Stomach (tissue), 9 donors: ENCODE data around the gene NGRN. TPM values are rescaled to one million over a fixed set of nuclear protein-coding genes. Genes with fewer than 3 reads are reported as not detected.
A peak's percentile ranks its signal among the peaks of the same experiment; 100 is the strongest.

Experiments used
- DNase-seq, 2 donors: peaks; one replicate each; pipeline versions ENCODE4 v3.0.0 to v3.0.0-alpha.2; 2013 to 2019
- H3K27ac ChIP-seq, 5 donors: fragments of 200-600 bp in 4 of 5; sonication (generic) in 4 of 5; one replicate each; pipeline ENCODE4 v1.5.1; 2013 to 2019; ENCODE audit warnings: mild to moderate bottlenecking in 1 of 5, moderate library complexity in 1 of 5
- H3K27me3 ChIP-seq, 3 donors: fragments of 200-600 bp; sonication (generic); one replicate each; pipeline ENCODE4 v1.5.1; 2017 to 2019; ENCODE audit warnings: mixed run types in 1 of 3
- H3K36me3 ChIP-seq, 4 donors: fragments of 200-600 bp; sonication (generic); 1 replicate in 3 of 4; 2 replicates in 1 of 4; pipeline ENCODE4 v1.5.1; 2016 to 2019
- H3K4me1 ChIP-seq, 4 donors: fragments of 200-600 bp; sonication (generic); one replicate each; pipeline ENCODE4 v1.5.1; 2016 to 2019
- H3K4me3 ChIP-seq, 4 donors: fragments of 200-600 bp; sonication (generic) in 3 of 4; one replicate each; pipeline ENCODE4 v1.5.1; 2016 to 2019; ENCODE audit warnings: mild to moderate bottlenecking in 1 of 4
- H3K9me3 ChIP-seq, 4 donors: fragments of 200-600 bp; sonication (generic); one replicate each; pipeline ENCODE4 v1.5.1; 2016 to 2019
- EP300 ChIP-seq: sonication (generic); formaldehyde crosslinking; IDR thresholded peaks from one replicate; pipeline ENCODE4 v1.6.1; 2017; ENCODE audit warnings: antibody characterized with exemption
- POLR2A ChIP-seq, 4 donors: fragments of 450-650 bp; IDR thresholded peaks; one replicate each; pipeline ENCODE4 v1.6.1; 2016; ENCODE audit warnings: antibody characterized with exemption in 4 of 4, control low read depth in 2 of 4, mild to moderate bottlenecking in 1 of 4, moderate library complexity in 1 of 4
- POLR2AphosphoS5 ChIP-seq, 3 donors: sonication (generic); formaldehyde crosslinking; IDR thresholded peaks; one replicate each; pipeline ENCODE4 v1.6.1; 2016; ENCODE audit warnings: antibody characterized with exemption in 3 of 3
- WGBS, 5 donors: extraction: QIAGEN DNeasy Blood & Tissue Kit in 3 of 5; methylation state at CpG; one replicate each; pipeline versions ENCODE4 v1.1.5 to v1.1.7; 2013 to 2018; 5-methylcytosine and 5-hydroxymethylcytosine counted together
- intact Hi-C: fragments of 100-400 bp; cut with DNase I; formaldehyde crosslinking; loops from one replicate; pipeline ENCODE4 v1.15.1; 2023; ENCODE audit warnings: low total_unique reads
- polyA plus RNA-seq, 3 donors: library from polyadenylated mRNA; stranded (reverse); fragments of 200-250 nt; gene quantifications; one replicate each; pipeline ENCODE4 v1.2.3, GENCODE V29; 2013
- total RNA-seq, 5 donors: library from RNA; depleted of rRNA; stranded (reverse); fragments of >200 nt; gene quantifications; one replicate each; pipeline versions ENCODE4 v1.1.0 to v1.2.3, GENCODE V29; 2014 to 2016
- TF ChIP-seq, protein P1 (sequence below), 7 experiments: fragments of 450-650 bp in 4 of 7; fragments of 200-600 bp in 3 of 7; sonication (generic) in 3 of 7; IDR thresholded peaks; one replicate each; pipeline ENCODE4 v1.5.1; 2016 to 2019; ENCODE audit warnings: antibody characterized with exemption in 7 of 7, control low read depth in 2 of 7, mild to moderate bottlenecking in 1 of 7
- donor health status: healthy with polysubstance abuse.
- donor health status: Bipolar disorder and iron deficiency.
- donor health status: healthy.

The NGRN gene
- total and polyA plus RNA-seq, 8 donors, result 24.0 to 97.4 (median 59.7) TPM

DNA sequence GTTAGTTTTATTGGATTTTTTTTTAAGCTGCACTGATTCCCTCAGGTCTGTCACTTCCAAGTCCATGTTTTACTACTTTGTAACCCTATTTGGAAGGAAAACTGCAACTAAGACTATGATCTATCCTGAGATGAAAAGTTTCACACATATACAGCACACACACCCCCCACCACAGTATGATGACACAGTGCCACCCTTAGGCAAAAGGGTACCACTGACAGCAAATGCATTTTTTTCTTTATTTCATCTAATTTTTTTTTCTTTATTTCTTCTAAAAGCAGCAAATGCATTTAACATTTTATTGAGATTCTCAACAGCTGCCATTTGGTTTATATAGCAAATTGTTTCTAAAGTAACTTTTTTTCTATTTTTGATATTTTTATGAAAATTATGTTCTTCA, 21.2 kb downstream of the NGRN start:
- no peak overlapping the region for H3K4me3 ChIP-seq
- intact Hi-C loops, result no loop called here
- H3K9me3 ChIP-seq, result no peaks in the 10 kb centered on the region
- TF ChIP-seq EP300, result no peak
- TF ChIP-seq, protein P1, sequence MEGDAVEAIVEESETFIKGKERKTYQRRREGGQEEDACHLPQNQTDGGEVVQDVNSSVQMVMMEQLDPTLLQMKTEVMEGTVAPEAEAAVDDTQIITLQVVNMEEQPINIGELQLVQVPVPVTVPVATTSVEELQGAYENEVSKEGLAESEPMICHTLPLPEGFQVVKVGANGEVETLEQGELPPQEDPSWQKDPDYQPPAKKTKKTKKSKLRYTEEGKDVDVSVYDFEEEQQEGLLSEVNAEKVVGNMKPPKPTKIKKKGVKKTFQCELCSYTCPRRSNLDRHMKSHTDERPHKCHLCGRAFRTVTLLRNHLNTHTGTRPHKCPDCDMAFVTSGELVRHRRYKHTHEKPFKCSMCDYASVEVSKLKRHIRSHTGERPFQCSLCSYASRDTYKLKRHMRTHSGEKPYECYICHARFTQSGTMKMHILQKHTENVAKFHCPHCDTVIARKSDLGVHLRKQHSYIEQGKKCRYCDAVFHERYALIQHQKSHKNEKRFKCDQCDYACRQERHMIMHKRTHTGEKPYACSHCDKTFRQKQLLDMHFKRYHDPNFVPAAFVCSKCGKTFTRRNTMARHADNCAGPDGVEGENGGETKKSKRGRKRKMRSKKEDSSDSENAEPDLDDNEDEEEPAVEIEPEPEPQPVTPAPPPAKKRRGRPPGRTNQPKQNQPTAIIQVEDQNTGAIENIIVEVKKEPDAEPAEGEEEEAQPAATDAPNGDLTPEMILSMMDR (IDR thresholded peaks at IDR 0.05), result peak in 1 of 7 experiments; percentile 10
- H3K4me1 ChIP-seq, result no peaks in the 10 kb centered on the region
- H3K36me3 ChIP-seq, result no peaks in the 10 kb centered on the region
- H3K27ac ChIP-seq, result no peak overlapping the region
- no peaks in the 10 kb centered on the region for H3K27me3 ChIP-seq
- peak in 1 of 2 donors; percentile 59 for DNase-seq

DNA sequence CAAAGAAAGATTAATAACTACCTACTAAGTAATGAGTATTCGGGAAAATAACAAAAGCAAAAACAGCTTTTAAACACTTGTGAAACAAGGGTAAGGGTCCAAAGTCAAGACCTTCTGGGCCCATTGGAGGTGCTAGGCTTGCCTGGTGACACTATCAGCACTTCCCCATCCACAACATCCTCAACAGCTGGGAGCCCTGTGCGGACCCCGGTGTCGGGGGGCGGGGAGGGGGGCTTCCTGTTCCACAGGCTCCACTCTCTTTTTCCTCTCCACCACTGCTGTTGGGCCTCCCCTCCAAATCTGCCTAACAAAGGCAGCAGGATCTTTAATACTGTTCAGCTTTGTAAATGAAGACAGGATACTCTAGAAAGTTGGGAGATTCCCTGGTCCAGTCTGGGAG, 21.6 kb downstream of the NGRN start:
- TF ChIP-seq POLR2AphosphoS5 (IDR thresholded peaks at IDR 0.05) (no peak), POLR2A (IDR thresholded peaks at IDR 0.05) (no peak), EP300 (no peak)
- TF ChIP-seq, protein P1 (IDR thresholded peaks at IDR 0.05), result no peak
- Histone ChIP-seq H3K27me3 (no peaks in the 10 kb centered on the region), H3K4me1 (no peaks in the 10 kb centered on the region), H3K36me3 (no peaks in the 10 kb centered on the region), H3K27ac (no peak overlapping the region), H3K4me3 (no peak overlapping the region), H3K9me3 (no peaks in the 10 kb centered on the region)
- 38 to 58% (median 52%) methylated on average over 5 of the region's 5 CpGs for WGBS, 5 donors
- no peak for DNase-seq
- intact Hi-C loops, result no loop called here

DNA sequence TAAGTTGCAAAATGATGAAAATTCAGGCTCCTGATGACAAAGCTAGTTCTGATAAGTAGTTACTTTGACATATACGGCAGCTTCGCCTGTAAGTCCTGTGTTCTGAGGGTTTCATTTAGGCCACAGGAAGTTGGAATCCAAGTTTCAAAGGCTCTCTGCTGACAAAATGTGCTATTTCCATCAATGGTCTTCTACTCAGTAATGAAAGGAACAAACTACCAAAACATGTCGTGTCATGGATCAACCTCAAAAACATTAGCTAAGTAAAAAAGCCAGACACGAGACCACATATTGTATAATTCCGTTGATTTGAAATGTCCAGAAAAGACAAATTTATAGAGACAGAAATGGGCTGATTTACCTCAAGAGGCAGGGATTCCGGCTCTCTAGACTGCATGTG, 22.5 kb downstream of the NGRN start:
- no peak overlapping the region for H3K27ac ChIP-seq
- H3K36me3 ChIP-seq, result no peaks in the 10 kb centered on the region
- no peak for DNase-seq
- 85 to 92% (median 90%) methylated on average over 6 of the region's 6 CpGs for WGBS, 5 donors
- H3K9me3 ChIP-seq, result no peaks in the 10 kb centered on the region
- no peak for TF ChIP-seq POLR2A (IDR thresholded peaks at IDR 0.05)
- no peak for TF ChIP-seq POLR2AphosphoS5 (IDR thresholded peaks at IDR 0.05)
- TF ChIP-seq EP300, result no peak
- TF ChIP-seq, protein P1 (IDR thresholded peaks at IDR 0.05), result no peak
- no peak overlapping the region for H3K4me3 ChIP-seq
- intact Hi-C loops, result no loop called here
- peaks cover 0 to under 1% (median 0%) of the 10 kb centered on the region in 4 donors for H3K4me1 ChIP-seq
- H3K27me3 ChIP-seq, result no peaks in the 10 kb centered on the region

DNA sequence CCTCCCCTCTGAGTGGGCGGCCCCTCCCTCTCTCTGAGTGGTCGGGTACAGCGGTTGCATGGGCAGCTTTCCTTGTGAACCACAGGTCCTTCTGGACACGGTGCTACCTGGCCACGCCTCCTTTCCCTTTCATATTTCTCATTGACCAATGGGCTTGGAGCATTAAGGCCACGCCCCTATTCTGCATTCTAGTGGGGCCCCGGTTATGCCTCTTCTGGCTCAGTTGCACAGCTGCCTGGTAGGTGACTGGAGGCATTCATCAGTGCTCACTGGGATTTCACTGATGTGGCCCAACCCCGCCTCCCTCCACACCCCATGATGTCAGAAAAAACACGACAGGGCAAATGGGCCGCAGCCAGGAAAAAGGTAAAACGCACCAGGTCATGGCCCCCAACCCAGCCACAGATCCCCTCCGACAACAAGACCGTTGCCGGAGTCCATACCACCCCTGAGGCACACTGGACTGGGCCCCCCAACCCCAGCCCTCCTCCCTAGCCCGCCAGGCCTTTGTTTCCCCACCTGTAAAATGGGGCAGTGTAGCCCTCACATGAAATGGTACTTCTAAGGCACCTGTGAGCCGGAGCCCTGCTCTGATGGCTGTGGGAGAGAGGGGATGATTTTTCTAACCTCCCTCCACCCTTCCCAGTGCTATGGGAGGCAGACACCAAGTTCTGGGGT, 26.3 kb downstream of the NGRN start:
- DNase-seq, result peak in 1 of 2 donors; percentile 58
- Histone ChIP-seq H3K4me1 (peaks cover 0 to 34% (median 19%) of the 10 kb centered on the region in 4 donors), H3K36me3 (no peaks in the 10 kb centered on the region), H3K4me3 (no peak overlapping the region), H3K9me3 (no peaks in the 10 kb centered on the region), H3K27ac (no peak overlapping the region), H3K27me3 (no peaks in the 10 kb centered on the region)
- TF ChIP-seq, protein P1 (IDR thresholded peaks at IDR 0.05), result no peak
- TF ChIP-seq EP300, result no peak
- no peak for TF ChIP-seq POLR2AphosphoS5 (IDR thresholded peaks at IDR 0.05)
- TF ChIP-seq POLR2A (IDR thresholded peaks at IDR 0.05), result no peak
- intact Hi-C loops, result no loop called here
- 67 to 80% (median 78%) methylated on average over 16 of the region's 16 CpGs for WGBS, 5 donors
